NB4 (cell line): Measurements from ENCODE around the gene TWIST2.

ENCODE experiments used
- CTCF ChIP-seq: IDR thresholded peaks from one replicate; pipeline ENCODE4 v1.5.1; 2012; ENCODE audit warnings: low read depth, low read length
- POLR2A ChIP-seq: IDR thresholded peaks from 2 replicates; pipeline ENCODE4 v1.6.1; 2011; ENCODE audit warnings: mild to moderate bottlenecking; ENCODE audit not compliant: insufficient read length; ENCODE audit errors: extremely low read depth

- TF ChIP-seq CTCF (no peak), POLR2A (no peak)
Observed at GRCh38 chr2:238879043-238879442, 31.2 kb downstream of the TWIST2 start.
